HCT116 (cell line): ENCODE data around the gene NDUFA1. TPM values are rescaled to one million over a fixed set of nuclear protein-coding genes. Genes with fewer than 3 reads are reported as not detected.

Experiments
- ATAC-seq: fragments of 200-7000 bp; cut with Tn5 transposase; 2 replicates; pipeline ENCODE4 v1.9.1; 2020; ENCODE audit warnings: mild to moderate bottlenecking, moderate library complexity
- BruUV-seq: library from RNA; stranded (reverse); fragments of 400-500 nt; replicated peaks from 2 replicates; lab custom pipeline; 2021; lab: Mats Ljungman, UMichigan
- CTCF ChIA-PET: fragments of 300-600 bp; sonication (Branson Sonifier 250); formaldehyde crosslinking; loops from one replicate; lab custom pipeline; 2021; ENCODE audit warnings: antibody characterized with exemption; lab: Charles Lee
- POLR2A ChIA-PET: fragments of 300-600, 350-600 bp; sonication (Branson Sonifier 250); formaldehyde crosslinking; loops from one replicate; lab custom pipeline; 2021; ENCODE audit warnings: antibody characterized with exemption; lab: Charles Lee
- RAD21 ChIA-PET, 2 experiments: fragments of 300-600 bp; sonication (Branson Sonifier 250); formaldehyde crosslinking; loops; one replicate each; lab custom pipeline; 2023; ENCODE audit warnings: low total read pairs in 2 of 2; ENCODE audit not compliant: uncharacterized antibody in 2 of 2, unreplicated experiment in 2 of 2, low non-redundant PET in 1 of 2; lab: Charles Lee
- DNase-seq: peaks from one replicate; pipeline ENCODE4 v3.0.0-alpha.2; 2010; ENCODE audit warnings: low read depth, low spot score
- H2AFZ ChIP-seq: fragments of 200-600 bp; shearing (Covaris generic), sonication (generic); 2 replicates; pipeline ENCODE4 v1.6.1; 2017; ENCODE audit warnings: low read depth, mixed run types, mixed read lengths, antibody characterized with exemption, low read length; ENCODE audit not compliant: poor library complexity, severe bottlenecking
- H3K27ac ChIP-seq: 2 replicates; pipeline ENCODE4 v1.5.1; 2012; ENCODE audit warnings: low read depth, low read length
- H3K27me3 ChIP-seq: fragments of 200-600 bp; sonication (generic); 2 replicates; pipeline ENCODE4 v1.6.1; 2016; ENCODE audit warnings: mixed run types, low read length, mixed read lengths; ENCODE audit not compliant: insufficient read depth
- H3K36me3 ChIP-seq, 2 experiments: fragments of 200-500 bp in 1 of 2; fragments of 200-600 bp in 1 of 2; sonication (Bioruptor generic) in 1 of 2; sonication (generic) in 1 of 2; 2 replicates each; pipeline versions ENCODE4 v1.5.1 to v1.6.1; 2014 to 2016; ENCODE audit warnings: low read length in 2 of 2, inconsistent platforms in 1 of 2, mixed read lengths in 1 of 2, mixed run types in 1 of 2; ENCODE audit not compliant: insufficient read depth in 2 of 2, control insufficient read depth in 1 of 2
- H3K4me1 ChIP-seq, 2 experiments: fragments of 200-600 bp in 1 of 2; sonication (generic) in 1 of 2; 2 replicates each; pipeline versions ENCODE4 v1.5.1 to v1.6.1; 2012 to 2017; ENCODE audit warnings: low read length in 2 of 2, inconsistent platforms in 1 of 2, mild to moderate bottlenecking in 1 of 2, mixed read lengths in 1 of 2, mixed run types in 1 of 2, moderate library complexity in 1 of 2; ENCODE audit not compliant: insufficient read depth in 2 of 2, control insufficient read depth in 1 of 2
- H3K4me2 ChIP-seq: fragments of 200-600 bp; sonication (generic); 2 replicates; pipeline ENCODE4 v1.6.1; 2017; ENCODE audit warnings: mixed run types, low read length, mixed read lengths
- H3K4me3 ChIP-seq, 2 experiments: fragments of 200-600 bp in 1 of 2; sonication (generic) in 1 of 2; replicated peaks in 1 of 2; 2 replicates each; pipeline ENCODE4 v1.5.1; 2011 to 2016; ENCODE audit warnings: low read length in 2 of 2, control low read depth in 1 of 2, low read depth in 1 of 2, mild to moderate bottlenecking in 1 of 2, mixed read lengths in 1 of 2, mixed run types in 1 of 2
- H3K79me2 ChIP-seq: fragments of 200-600 bp; sonication (generic); 2 replicates; pipeline ENCODE4 v1.6.1; 2017; ENCODE audit warnings: mild to moderate bottlenecking, mixed run types, low read length, moderate library complexity, mixed read lengths; ENCODE audit not compliant: insufficient read depth
- H3K9ac ChIP-seq: fragments of 200-600 bp; sonication (generic); 2 replicates; pipeline ENCODE4 v1.6.1; 2016; ENCODE audit warnings: low read length, mixed read lengths
- H3K9me2 ChIP-seq: fragments of 200-600 bp; sonication (generic), shearing (Covaris generic); 2 replicates; pipeline ENCODE4 v1.6.1; 2017; ENCODE audit warnings: mixed run types, mild to moderate bottlenecking, moderate library complexity; ENCODE audit not compliant: insufficient read depth
- H3K9me3 ChIP-seq, 2 experiments: fragments of 200-500 bp in 1 of 2; fragments of 200-600 bp in 1 of 2; sonication (Bioruptor generic) in 1 of 2; sonication (generic) in 1 of 2; 2 replicates each; pipeline ENCODE4 v1.6.1; 2014 to 2017; ENCODE audit warnings: low read length in 2 of 2, mixed read lengths in 2 of 2, inconsistent platforms in 1 of 2, low read depth in 1 of 2, mild to moderate bottlenecking in 1 of 2, mixed run types in 1 of 2, moderate library complexity in 1 of 2; ENCODE audit not compliant: control insufficient read depth in 1 of 2, insufficient read depth in 1 of 2
- H4K20me1 ChIP-seq: fragments of 200-600 bp; sonication (generic), shearing (Covaris generic); 2 replicates; pipeline ENCODE4 v1.6.1; 2017; ENCODE audit warnings: mixed run types, mild to moderate bottlenecking, moderate library complexity; ENCODE audit not compliant: insufficient read depth
- CBX3 ChIP-seq: IDR thresholded peaks from 2 replicates; pipeline ENCODE4 v1.6.1; 2012; ENCODE audit warnings: low read depth
- CEBPB ChIP-seq: IDR thresholded peaks from 2 replicates; pipeline ENCODE4 v1.6.1; 2012; ENCODE audit warnings: low read depth
- EGR1 ChIP-seq: IDR thresholded peaks from 2 replicates; pipeline ENCODE4 v1.6.1; 2012; ENCODE audit warnings: low read depth
- ELF1 ChIP-seq: IDR thresholded peaks from 2 replicates; pipeline ENCODE4 v1.6.1; 2012; ENCODE audit warnings: low read depth, borderline replicate concordance
- EZH2phosphoT487 ChIP-seq: fragments of 200-600 bp; IDR thresholded peaks from 2 replicates; pipeline ENCODE4 v1.6.1; 2018; ENCODE audit warnings: antibody characterized with exemption, borderline replicate concordance
- FOSL1 ChIP-seq: IDR thresholded peaks from 2 replicates; pipeline ENCODE4 v1.6.1; 2012; ENCODE audit warnings: low read depth
- POLR2A ChIP-seq: IDR thresholded peaks from 2 replicates; pipeline ENCODE4 v1.7.0; 2011; ENCODE audit warnings: borderline replicate concordance; ENCODE audit not compliant: insufficient read depth, insufficient read length; ENCODE audit errors: extremely low read depth
- POLR2AphosphoS5 ChIP-seq: IDR thresholded peaks from 2 replicates; pipeline ENCODE4 v1.6.1; 2011; ENCODE audit warnings: mild to moderate bottlenecking, low read depth, low read length, moderate library complexity
- SRF ChIP-seq: IDR thresholded peaks from 2 replicates; pipeline ENCODE4 v1.6.1; 2012; ENCODE audit warnings: low read depth
- YY1 ChIP-seq: IDR thresholded peaks from 2 replicates; pipeline ENCODE4 v1.6.1; 2011; ENCODE audit warnings: low read length, low read depth, moderate library complexity, mild to moderate bottlenecking; ENCODE audit not compliant: insufficient replicate concordance; ENCODE audit errors: extremely low read depth
- ZFX ChIP-seq: fragments of 450-650 bp; IDR thresholded peaks from 2 replicates; pipeline ENCODE4 v1.6.1; 2017
- intact Hi-C: fragments of 100-400 bp; cut with micrococcal nuclease; formaldehyde crosslinking; loops from 2 replicates; pipeline ENCODE4 v1.10.0; 2022
- total RNA-seq: library from RNA; stranded (reverse); gene quantifications from one replicate; pipeline ENCODE4 v1.2.1, GENCODE V29; 2021; ENCODE audit not compliant: unreplicated experiment
- TF ChIP-seq, protein P1 (sequence below): IDR thresholded peaks from 2 replicates; pipeline ENCODE4 v1.6.1; 2012; ENCODE audit warnings: low read depth
- TF ChIP-seq, protein P2 (sequence below): IDR thresholded peaks from 2 replicates; pipeline ENCODE4 v1.6.1; 2012
- TF ChIP-seq, protein P3 (sequence below), 3 experiments: fragments of 200-600 bp in 1 of 3; sonication (generic) in 1 of 3; IDR thresholded peaks in 2 of 3; conservative IDR thresholded peaks in 1 of 3; 2 replicates each; pipeline ENCODE4 v1.5.1; 2012 to 2017; ENCODE audit warnings: low read depth in 2 of 3, low read length in 2 of 3, antibody characterized with exemption in 1 of 3, borderline replicate concordance in 1 of 3, control low read depth in 1 of 3, mild to moderate bottlenecking in 1 of 3, mixed read lengths in 1 of 3, mixed run types in 1 of 3, moderate library complexity in 1 of 3; ENCODE audit not compliant: insufficient read depth in 1 of 3
- TF ChIP-seq, protein P4 (sequence below): IDR thresholded peaks from 2 replicates; pipeline ENCODE4 v1.6.1; 2012

The NDUFA1 gene
- total RNA-seq, 1 experiment from 2014 or later = 92.2 TPM

DNA sequence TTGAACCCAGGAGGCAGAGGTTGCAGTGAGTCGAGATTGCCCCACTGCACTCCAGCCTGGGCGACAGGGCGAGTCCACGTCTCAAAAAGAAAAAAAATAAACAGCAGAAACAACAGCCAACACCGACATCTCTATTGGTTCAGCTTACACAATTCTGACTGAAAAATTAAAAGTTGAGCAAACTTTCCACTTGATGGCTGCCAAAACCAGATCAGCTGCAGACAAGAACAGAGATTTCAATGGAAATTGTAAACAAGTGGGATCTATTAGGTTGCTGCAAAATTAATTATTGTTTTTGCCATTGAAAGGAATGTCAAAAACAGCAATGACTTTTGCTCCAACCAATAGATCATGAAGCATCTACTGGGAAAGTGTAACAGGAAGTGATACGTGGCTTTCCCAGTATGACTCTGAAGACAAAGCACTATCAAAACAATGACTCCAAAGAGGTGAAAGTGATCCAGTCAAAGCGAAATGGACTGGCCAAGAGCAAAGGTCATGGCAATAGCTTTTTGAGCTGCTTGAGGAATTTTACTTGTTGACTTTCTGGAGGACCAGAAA is 45.2 kb upstream of the NDUFA1 start (continued):
- TF ChIP-seq POLR2AphosphoS5 (no peak), SRF (no peak)
- TF ChIP-seq, protein P1, sequence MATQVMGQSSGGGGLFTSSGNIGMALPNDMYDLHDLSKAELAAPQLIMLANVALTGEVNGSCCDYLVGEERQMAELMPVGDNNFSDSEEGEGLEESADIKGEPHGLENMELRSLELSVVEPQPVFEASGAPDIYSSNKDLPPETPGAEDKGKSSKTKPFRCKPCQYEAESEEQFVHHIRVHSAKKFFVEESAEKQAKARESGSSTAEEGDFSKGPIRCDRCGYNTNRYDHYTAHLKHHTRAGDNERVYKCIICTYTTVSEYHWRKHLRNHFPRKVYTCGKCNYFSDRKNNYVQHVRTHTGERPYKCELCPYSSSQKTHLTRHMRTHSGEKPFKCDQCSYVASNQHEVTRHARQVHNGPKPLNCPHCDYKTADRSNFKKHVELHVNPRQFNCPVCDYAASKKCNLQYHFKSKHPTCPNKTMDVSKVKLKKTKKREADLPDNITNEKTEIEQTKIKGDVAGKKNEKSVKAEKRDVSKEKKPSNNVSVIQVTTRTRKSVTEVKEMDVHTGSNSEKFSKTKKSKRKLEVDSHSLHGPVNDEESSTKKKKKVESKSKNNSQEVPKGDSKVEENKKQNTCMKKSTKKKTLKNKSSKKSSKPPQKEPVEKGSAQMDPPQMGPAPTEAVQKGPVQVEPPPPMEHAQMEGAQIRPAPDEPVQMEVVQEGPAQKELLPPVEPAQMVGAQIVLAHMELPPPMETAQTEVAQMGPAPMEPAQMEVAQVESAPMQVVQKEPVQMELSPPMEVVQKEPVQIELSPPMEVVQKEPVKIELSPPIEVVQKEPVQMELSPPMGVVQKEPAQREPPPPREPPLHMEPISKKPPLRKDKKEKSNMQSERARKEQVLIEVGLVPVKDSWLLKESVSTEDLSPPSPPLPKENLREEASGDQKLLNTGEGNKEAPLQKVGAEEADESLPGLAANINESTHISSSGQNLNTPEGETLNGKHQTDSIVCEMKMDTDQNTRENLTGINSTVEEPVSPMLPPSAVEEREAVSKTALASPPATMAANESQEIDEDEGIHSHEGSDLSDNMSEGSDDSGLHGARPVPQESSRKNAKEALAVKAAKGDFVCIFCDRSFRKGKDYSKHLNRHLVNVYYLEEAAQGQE = no peak

DNA sequence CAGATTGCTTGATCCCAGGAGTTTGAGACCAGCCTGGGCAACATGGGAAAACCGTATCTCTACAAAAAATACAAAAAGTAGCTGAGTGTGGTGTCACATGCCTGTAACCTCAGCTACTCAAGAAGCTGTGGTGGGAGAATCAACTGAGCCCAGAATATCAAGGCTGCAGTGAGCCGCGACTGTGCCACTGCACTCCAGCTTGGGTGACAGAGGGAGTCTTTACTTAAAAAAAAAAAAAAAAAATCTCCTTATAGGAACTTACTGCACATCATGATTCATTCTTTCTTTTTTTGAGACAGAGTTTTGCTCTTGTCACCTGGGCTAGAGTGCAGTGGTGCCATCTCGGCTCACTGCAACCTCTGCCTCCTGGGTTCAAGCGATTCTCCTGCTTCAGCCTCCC is 43.2 kb upstream of the NDUFA1 start:
- CTCF ChIA-PET = no interaction called here

More for the DNA sequence above, 43.2 kb upstream of the NDUFA1 start:
- no peak overlapping the region for H2AFZ ChIP-seq
- ChIA-PET POLR2A (no interaction called here), RAD21 (no interaction called here)
- no peaks in the 10 kb centered on the region for H3K4me1 ChIP-seq
- H4K20me1 ChIP-seq = no peaks in the 10 kb centered on the region
- intact Hi-C loops = no loop called here
- no TSS peak for BruUV-seq
- no peak for TF ChIP-seq FOSL1
- no peak for TF ChIP-seq ZFX
- TF ChIP-seq POLR2AphosphoS5 = no peak
- TF ChIP-seq EZH2phosphoT487 = no peak
- TF ChIP-seq POLR2A = no peak
- TF ChIP-seq ELF1 = no peak
- TF ChIP-seq, protein P2, sequence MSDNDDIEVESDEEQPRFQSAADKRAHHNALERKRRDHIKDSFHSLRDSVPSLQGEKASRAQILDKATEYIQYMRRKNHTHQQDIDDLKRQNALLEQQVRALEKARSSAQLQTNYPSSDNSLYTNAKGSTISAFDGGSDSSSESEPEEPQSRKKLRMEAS = no peak
- TF ChIP-seq, protein P3, sequence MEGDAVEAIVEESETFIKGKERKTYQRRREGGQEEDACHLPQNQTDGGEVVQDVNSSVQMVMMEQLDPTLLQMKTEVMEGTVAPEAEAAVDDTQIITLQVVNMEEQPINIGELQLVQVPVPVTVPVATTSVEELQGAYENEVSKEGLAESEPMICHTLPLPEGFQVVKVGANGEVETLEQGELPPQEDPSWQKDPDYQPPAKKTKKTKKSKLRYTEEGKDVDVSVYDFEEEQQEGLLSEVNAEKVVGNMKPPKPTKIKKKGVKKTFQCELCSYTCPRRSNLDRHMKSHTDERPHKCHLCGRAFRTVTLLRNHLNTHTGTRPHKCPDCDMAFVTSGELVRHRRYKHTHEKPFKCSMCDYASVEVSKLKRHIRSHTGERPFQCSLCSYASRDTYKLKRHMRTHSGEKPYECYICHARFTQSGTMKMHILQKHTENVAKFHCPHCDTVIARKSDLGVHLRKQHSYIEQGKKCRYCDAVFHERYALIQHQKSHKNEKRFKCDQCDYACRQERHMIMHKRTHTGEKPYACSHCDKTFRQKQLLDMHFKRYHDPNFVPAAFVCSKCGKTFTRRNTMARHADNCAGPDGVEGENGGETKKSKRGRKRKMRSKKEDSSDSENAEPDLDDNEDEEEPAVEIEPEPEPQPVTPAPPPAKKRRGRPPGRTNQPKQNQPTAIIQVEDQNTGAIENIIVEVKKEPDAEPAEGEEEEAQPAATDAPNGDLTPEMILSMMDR (IDR thresholded peaks at IDR 0.05 in 2 of 3, conservative IDR thresholded peaks at IDR 0.05 in 1 of 3; ENCODE audit: borderline replicate concordance in 1 of 3, insufficient read depth in 1 of 3, low read depth in 2 of 3, low read length in 2 of 3) = no peak
- TF ChIP-seq, protein P1 = no peak
- no peak for TF ChIP-seq CEBPB
- TF ChIP-seq, protein P4, sequence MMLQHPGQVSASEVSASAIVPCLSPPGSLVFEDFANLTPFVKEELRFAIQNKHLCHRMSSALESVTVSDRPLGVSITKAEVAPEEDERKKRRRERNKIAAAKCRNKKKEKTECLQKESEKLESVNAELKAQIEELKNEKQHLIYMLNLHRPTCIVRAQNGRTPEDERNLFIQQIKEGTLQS = no peak
- TF ChIP-seq EGR1 = no peak
- no peak for TF ChIP-seq CBX3
- no peak for TF ChIP-seq YY1
- TF ChIP-seq SRF = no peak
- H3K4me3 ChIP-seq = no peak overlapping the region
- no peaks in the 10 kb centered on the region for H3K79me2 ChIP-seq
- DNase-seq = no peak
- no peak overlapping the region for H3K4me2 ChIP-seq
- no peak for ATAC-seq
- no peaks in the 10 kb centered on the region for H3K27me3 ChIP-seq
- H3K9ac ChIP-seq = no peak overlapping the region
- no peak overlapping the region for H3K27ac ChIP-seq
- peaks cover 0 to 3% of the 10 kb centered on the region in 2 experiments; a peak in 2 of 4 replicates for H3K36me3 ChIP-seq
- H3K9me2 ChIP-seq = no peaks in the 10 kb centered on the region
- no peaks in the 10 kb centered on the region for H3K9me3 ChIP-seq
